ENCODE data around the gene SBK2.

DNA sequence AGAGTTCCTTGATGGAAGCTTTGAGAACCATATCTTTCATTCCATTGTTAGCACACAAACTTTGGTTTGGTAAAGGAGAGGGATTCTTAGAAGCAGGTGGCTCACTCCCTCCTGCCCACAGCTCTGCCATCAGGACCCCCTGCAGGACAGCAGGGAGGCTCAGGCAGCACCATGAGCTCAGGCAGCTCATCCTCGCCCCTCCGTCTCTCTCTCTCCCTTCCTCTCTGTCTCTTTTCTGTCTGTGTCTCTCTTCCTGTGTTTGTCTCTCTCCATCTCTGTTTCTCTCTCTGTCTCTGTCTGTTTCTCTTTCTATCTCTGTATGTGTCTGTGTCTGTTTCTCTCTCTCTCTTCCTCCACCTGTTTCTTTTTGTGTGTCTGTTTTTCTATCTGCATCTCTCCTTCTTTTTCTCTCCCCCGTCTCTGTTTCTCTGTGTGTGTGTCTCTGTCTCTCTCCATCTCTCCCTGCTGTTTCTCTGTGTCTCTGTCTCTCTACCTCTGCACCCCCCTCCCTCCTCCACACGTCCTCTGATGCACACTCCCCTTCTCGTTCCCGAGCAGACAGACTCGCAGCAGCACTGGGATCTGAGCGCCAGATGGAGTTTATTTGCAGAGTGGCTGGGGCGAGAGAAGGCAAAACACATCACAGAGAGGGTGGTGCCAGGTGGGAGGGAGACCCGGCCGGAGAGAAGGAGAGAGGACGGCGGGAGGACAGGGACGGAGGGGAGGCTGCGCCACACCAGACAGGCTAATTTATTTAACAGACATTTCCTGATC is 8.7 kb downstream of the SBK2 start:
- TF ChIP-seq, protein P1, sequence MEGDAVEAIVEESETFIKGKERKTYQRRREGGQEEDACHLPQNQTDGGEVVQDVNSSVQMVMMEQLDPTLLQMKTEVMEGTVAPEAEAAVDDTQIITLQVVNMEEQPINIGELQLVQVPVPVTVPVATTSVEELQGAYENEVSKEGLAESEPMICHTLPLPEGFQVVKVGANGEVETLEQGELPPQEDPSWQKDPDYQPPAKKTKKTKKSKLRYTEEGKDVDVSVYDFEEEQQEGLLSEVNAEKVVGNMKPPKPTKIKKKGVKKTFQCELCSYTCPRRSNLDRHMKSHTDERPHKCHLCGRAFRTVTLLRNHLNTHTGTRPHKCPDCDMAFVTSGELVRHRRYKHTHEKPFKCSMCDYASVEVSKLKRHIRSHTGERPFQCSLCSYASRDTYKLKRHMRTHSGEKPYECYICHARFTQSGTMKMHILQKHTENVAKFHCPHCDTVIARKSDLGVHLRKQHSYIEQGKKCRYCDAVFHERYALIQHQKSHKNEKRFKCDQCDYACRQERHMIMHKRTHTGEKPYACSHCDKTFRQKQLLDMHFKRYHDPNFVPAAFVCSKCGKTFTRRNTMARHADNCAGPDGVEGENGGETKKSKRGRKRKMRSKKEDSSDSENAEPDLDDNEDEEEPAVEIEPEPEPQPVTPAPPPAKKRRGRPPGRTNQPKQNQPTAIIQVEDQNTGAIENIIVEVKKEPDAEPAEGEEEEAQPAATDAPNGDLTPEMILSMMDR (IDR thresholded peaks at IDR 0.05; ENCODE audit: extremely low read depth in 1 of 2, insufficient read depth in 1 of 2, low read depth in 1 of 2, low read length in 2 of 2): no peak
- no peak for TF ChIP-seq POLR2AphosphoS5 (IDR thresholded peaks at IDR 0.05; ENCODE audit: insufficient read depth, low read depth, low read length)
- no peak for TF ChIP-seq POLR2A (IDR thresholded peaks at IDR 0.05; ENCODE audit: low read depth, low read length)
- TF ChIP-seq MYC (IDR thresholded peaks at IDR 0.05; ENCODE audit: low read depth, low read length): no peak
- TF ChIP-seq EZH2 (IDR thresholded peaks at IDR 0.05; ENCODE audit: borderline replicate concordance, low read depth, low read length, severe bottlenecking): no peak

Data from endothelial cell of umbilical vein (primary cell).